BE2C (cell line): ENCODE results near the gene OR51B2.
"Not testable (repeated sequence)": the region's sequence is repeated elsewhere in the genome, so short reads cannot be mapped to it uniquely, and the experiment has no call there.

Experiments
- DNase-seq: peaks from one replicate; pipeline ENCODE4 v3.0.0-alpha.2; 2020
- H3K27me3 ChIP-seq: fragments of 250-450 bp; sonication (Bioruptor Pico); 2 replicates; pipeline ENCODE4 v1.5.1; 2020; ENCODE audit warnings: mild to moderate bottlenecking
- H3K36me3 ChIP-seq: fragments of 250-450 bp; sonication (Bioruptor Pico); 2 replicates; pipeline ENCODE4 v1.5.1; 2020; ENCODE audit warnings: mild to moderate bottlenecking
- H3K4me1 ChIP-seq: fragments of 250-450 bp; sonication (Bioruptor Pico); 2 replicates; pipeline ENCODE4 v1.5.1; 2020
- H3K4me3 ChIP-seq: 2 replicates; pipeline ENCODE4 v1.5.1; 2011; ENCODE audit warnings: low read depth, low read length
- H3K9me3 ChIP-seq: fragments of 250-450 bp; sonication (Bioruptor Pico); 2 replicates; pipeline ENCODE4 v1.5.1; 2020
- TF ChIP-seq, protein P1 (sequence below): IDR thresholded peaks from 2 replicates; pipeline ENCODE4 v1.5.1; 2012; ENCODE audit warnings: mild to moderate bottlenecking, low read depth, low read length

The OR51B2 gene

DNA sequence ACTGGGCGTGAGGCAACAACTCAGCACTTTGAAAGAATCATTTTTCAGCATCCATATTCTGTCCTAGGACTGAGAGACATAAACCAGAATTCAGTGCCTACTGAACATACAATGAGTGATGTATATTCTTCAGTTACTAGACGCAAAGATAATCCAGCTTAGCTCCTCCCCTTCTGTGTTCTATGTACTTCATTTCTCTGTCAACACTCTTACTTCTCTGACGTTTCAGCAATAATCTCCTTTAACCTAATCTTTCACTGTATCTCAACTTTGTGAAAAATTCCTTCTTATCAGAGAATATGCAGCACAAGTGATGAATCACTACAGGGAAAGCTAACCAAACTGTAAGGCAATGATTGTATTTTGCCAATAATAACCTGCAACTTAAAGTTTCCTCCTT lies 21.7 kb upstream of the OR51B2 start:
- no peaks in the 10 kb centered on the region for H3K4me1 ChIP-seq
- DNase-seq = no peak
- H3K4me3 ChIP-seq = no peak overlapping the region
- H3K27me3 ChIP-seq = no peaks in the 10 kb centered on the region
- H3K9me3 ChIP-seq = no peaks in the 10 kb centered on the region
- no peaks in the 10 kb centered on the region for H3K36me3 ChIP-seq
- TF ChIP-seq, protein P1, sequence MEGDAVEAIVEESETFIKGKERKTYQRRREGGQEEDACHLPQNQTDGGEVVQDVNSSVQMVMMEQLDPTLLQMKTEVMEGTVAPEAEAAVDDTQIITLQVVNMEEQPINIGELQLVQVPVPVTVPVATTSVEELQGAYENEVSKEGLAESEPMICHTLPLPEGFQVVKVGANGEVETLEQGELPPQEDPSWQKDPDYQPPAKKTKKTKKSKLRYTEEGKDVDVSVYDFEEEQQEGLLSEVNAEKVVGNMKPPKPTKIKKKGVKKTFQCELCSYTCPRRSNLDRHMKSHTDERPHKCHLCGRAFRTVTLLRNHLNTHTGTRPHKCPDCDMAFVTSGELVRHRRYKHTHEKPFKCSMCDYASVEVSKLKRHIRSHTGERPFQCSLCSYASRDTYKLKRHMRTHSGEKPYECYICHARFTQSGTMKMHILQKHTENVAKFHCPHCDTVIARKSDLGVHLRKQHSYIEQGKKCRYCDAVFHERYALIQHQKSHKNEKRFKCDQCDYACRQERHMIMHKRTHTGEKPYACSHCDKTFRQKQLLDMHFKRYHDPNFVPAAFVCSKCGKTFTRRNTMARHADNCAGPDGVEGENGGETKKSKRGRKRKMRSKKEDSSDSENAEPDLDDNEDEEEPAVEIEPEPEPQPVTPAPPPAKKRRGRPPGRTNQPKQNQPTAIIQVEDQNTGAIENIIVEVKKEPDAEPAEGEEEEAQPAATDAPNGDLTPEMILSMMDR = no peak

DNA sequence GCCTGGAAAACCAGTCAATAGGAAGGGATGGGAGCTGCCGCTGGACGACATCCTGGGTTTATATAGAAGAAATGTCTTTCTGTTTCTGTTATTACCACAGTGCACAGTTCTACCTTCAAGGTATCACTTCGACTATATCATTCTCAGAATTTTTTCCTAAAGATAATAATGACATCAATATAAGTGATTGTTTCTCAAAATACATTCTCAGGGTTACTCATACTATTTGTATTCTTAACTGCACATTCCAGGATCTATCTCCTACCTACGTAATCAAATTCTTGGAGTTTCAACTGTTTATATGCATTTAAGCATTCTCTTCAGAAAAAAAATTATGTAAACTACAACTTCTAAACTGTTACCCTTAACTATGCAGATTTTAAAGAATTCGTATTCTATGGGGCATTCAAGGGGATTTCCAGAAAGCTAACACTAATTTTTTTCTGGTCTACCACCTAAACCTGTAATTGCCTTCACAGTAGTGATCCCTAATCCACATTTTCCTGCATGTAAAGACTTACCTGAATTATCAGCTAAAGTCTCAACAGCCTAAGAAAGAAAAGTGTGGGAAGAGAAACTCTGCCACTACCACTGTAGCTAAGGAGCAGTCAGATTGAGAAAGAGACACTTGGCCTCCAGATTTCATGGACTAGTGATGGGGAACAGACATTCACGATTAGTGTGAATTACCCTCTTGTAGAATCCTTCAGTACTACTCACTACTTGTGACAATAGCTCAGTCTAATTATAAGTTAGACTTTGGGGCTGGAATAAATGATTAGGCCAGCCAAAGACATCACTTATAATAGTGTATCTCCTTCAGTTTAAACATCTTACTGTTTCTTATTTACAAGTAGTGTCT lies 19.6 kb upstream of the OR51B2 start, which contains the start of gene OR51B5:
Gene OR51B5 (minus strand): TSS at position 51 of the 862 bp plus-strand sequence. CDS start 0 bp downstream, at position 51.
- Histone ChIP-seq H3K36me3 (no peaks in the 10 kb centered on the region), H3K9me3 (no peaks in the 10 kb centered on the region), H3K4me1 (no peaks in the 10 kb centered on the region), H3K4me3 (no peak within 1 kb of the TSS), H3K27me3 (no peaks in the 10 kb centered on the region)
- no peak for DNase-seq
- TF ChIP-seq, protein P1 = no peak

DNA sequence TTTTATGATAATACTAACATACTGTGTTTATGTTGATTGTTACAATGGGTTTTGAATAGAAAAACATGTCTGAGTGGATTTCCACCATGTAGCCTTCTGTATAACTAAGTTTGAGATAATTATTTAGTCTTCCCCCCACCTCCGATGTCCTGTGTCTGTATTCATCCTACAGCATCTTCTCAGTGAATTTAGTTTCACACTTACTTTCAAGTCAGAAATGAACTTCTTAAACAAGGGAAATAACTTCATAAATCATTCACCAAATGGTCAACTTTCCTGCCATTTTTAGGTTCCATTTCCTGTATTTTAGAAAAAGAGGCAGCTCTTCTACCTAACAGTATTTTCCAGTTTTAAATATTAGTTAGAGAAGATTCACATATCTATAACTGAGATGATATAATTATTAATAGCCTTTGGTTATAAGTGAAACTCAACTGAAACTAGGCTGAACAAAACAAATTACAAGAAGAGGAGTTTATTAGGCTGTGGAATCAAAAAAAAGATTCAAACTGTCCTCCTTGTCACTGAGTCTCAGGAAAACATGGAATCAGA lies 15.8 kb upstream of the OR51B2 start:
- H3K36me3 ChIP-seq = no peaks in the 10 kb centered on the region
- H3K4me1 ChIP-seq = no peaks in the 10 kb centered on the region
- TF ChIP-seq, protein P1 = no peak
- H3K4me3 ChIP-seq = no peak overlapping the region
- DNase-seq = no peak
- no peaks in the 10 kb centered on the region for H3K27me3 ChIP-seq
- H3K9me3 ChIP-seq = no peaks in the 10 kb centered on the region

DNA sequence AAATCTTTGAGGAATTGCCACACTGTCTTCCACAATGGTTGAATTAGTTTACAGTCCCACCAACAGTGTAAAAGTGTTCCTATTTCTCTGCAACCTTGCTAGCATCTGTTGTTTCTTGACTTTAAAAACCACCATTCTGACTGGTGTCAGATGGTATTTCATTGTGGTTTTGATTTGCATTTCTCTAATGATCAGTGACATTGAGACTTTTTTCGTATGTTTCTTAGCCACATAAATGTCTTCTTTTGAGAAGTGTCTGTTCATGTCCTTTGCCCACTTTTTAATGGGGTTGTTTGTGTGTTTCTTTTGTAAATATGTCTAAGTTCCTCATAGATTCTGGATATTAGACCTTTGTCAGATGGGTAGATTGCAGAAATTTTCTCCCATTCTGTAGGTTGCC lies 13.2 kb upstream of the OR51B2 start:
- DNase-seq, H3K27me3 ChIP-seq, H3K4me3 ChIP-seq, H3K36me3 ChIP-seq, H3K4me1 ChIP-seq, H3K9me3 ChIP-seq: not testable (repeated sequence)

DNA sequence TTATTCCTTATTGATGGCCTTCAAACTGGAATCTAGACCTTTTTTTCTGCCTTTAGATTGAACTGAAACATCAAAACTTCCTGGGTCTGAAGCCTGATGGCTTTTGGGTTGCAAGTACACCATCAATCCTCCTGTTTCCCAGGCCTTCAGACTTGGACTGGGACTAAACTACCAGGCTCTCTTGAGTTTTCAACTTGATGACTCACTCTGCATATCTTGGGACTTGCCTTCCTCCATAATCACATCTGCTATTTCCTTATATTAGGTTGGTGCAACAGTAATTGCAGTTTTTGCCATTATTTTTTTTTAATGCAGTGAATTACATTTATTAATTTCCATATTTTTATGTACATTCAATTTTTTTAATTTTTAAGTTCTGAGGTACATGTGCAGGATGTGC lies 12.2 kb upstream of the OR51B2 start:
- H3K27me3 ChIP-seq = no peaks in the 10 kb centered on the region
- DNase-seq = no peak
- TF ChIP-seq, protein P1 = no peak
- H3K4me1 ChIP-seq = no peaks in the 10 kb centered on the region
- H3K36me3 ChIP-seq = no peaks in the 10 kb centered on the region
- H3K4me3 ChIP-seq = no peak overlapping the region
- H3K9me3 ChIP-seq = no peaks in the 10 kb centered on the region

DNA sequence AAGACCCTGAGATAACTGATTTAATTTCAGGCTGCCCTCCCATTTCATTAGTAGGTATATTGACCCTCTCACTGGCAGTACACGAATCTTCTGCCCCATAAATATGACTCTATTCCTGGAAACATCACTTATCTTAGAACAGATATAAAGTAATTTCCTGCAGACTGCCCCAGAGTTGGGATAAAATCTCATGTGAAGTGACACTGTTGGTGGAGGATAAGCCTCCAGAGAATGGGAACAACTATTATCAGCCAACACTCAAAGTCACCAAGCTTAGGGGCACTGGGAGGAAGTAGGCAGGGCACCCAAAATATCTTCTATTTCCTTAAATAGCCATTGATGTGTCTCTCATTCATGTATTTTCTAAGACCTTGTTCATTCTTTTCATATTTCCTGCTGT lies 11.1 kb upstream of the OR51B2 start:
- H3K4me1 ChIP-seq = no peaks in the 10 kb centered on the region
- H3K9me3 ChIP-seq = no peaks in the 10 kb centered on the region
- no peaks in the 10 kb centered on the region for H3K36me3 ChIP-seq
- DNase-seq = no peak
- H3K27me3 ChIP-seq = no peaks in the 10 kb centered on the region
- TF ChIP-seq, protein P1 = no peak
- no peak overlapping the region for H3K4me3 ChIP-seq
